Lung (tissue), 12 donors: ENCODE measurements around the gene NPAS3. TPM values are rescaled to one million over a fixed set of nuclear protein-coding genes. Genes with fewer than 3 reads are reported as not detected.

Experiments
- ATAC-seq: fragments of 200-7000 bp; cut with Tn5 transposase; one replicate; pipeline ENCODE4 v1.9.1; 2020; ENCODE audit warnings: moderate number of reproducible peaks; ENCODE audit not compliant: insufficient read depth, low FRiP score
- DNase-seq, 3 donors: peaks; one replicate each; pipeline ENCODE4 v3.0.0-alpha.2; 2013 to 2017
- H3K27ac ChIP-seq, 2 donors: one replicate each; pipeline ENCODE4 v1.5.1; 2013; ENCODE audit warnings: mild to moderate bottlenecking in 2 of 2, moderate library complexity in 2 of 2, control low read depth in 1 of 2, inconsistent platforms in 1 of 2, low read depth in 1 of 2, low read length in 1 of 2
- H3K27me3 ChIP-seq, 3 donors: one replicate each; pipeline ENCODE4 v1.5.1; 2013; ENCODE audit warnings: low read length in 2 of 3; ENCODE audit not compliant: control insufficient read depth in 3 of 3, insufficient read depth in 3 of 3
- H3K36me3 ChIP-seq, 4 donors: one replicate each; pipeline ENCODE4 v1.5.1; 2013; ENCODE audit warnings: low read length in 4 of 4, mild to moderate bottlenecking in 1 of 4, moderate library complexity in 1 of 4; ENCODE audit not compliant: control insufficient read depth in 4 of 4, insufficient read depth in 4 of 4
- H3K4me1 ChIP-seq, 5 donors: one replicate each; pipeline ENCODE4 v1.5.1; 2013; ENCODE audit warnings: low read length in 5 of 5, mild to moderate bottlenecking in 2 of 5, moderate library complexity in 1 of 5; ENCODE audit not compliant: control insufficient read depth in 5 of 5, insufficient read depth in 5 of 5
- H3K4me3 ChIP-seq: one replicate; pipeline ENCODE4 v1.5.1; 2013; ENCODE audit warnings: mild to moderate bottlenecking, control low read depth, moderate library complexity
- H3K9ac ChIP-seq, 2 donors: one replicate each; pipeline ENCODE4 v1.5.1; 2013; ENCODE audit warnings: low read length in 2 of 2, control low read depth in 1 of 2; ENCODE audit not compliant: insufficient read depth in 1 of 2
- H3K9me3 ChIP-seq, 4 donors: one replicate each; pipeline ENCODE4 v1.5.1; 2013; ENCODE audit warnings: low read length in 3 of 4, mild to moderate bottlenecking in 1 of 4, moderate library complexity in 1 of 4; ENCODE audit not compliant: control insufficient read depth in 4 of 4, insufficient read depth in 3 of 4
- WGBS, 2 donors: extraction: QIAGEN DNeasy Blood & Tissue Kit; methylation state at CpG; one replicate each; pipeline ENCODE4 v1.1.7; 2013; 5-methylcytosine and 5-hydroxymethylcytosine counted together
- polyA plus RNA-seq, 2 donors: library from polyadenylated mRNA; stranded (reverse); fragments of 200-250 nt; gene quantifications; one replicate each; pipeline ENCODE4 v1.2.1, GENCODE V29; 2013
- total RNA-seq, 2 donors: library from RNA; depleted of rRNA in 1 of 2; stranded (reverse); fragments of >200 nt in 1 of 2; gene quantifications; one replicate each; pipeline ENCODE4 v1.2.1, GENCODE V29; 2014 to 2021
- TF ChIP-seq, protein P1 (sequence below): IDR thresholded peaks from 2 replicates; pipeline ENCODE4 v1.5.1; 2012; ENCODE audit warnings: mild to moderate bottlenecking; ENCODE audit errors: control extremely low read depth, extremely low read depth
- donor health status: control.
- donor health status: control.
- donor health status: Bipolar disorder and iron deficiency.
- donor health status: healthy.
- donor health status: DM: yes; HTN: yes; CAD: no.

NPAS3 gene
- total and polyA plus RNA-seq, 4 donors: 0.13 to 0.48 (median 0.33) TPM

DNA sequence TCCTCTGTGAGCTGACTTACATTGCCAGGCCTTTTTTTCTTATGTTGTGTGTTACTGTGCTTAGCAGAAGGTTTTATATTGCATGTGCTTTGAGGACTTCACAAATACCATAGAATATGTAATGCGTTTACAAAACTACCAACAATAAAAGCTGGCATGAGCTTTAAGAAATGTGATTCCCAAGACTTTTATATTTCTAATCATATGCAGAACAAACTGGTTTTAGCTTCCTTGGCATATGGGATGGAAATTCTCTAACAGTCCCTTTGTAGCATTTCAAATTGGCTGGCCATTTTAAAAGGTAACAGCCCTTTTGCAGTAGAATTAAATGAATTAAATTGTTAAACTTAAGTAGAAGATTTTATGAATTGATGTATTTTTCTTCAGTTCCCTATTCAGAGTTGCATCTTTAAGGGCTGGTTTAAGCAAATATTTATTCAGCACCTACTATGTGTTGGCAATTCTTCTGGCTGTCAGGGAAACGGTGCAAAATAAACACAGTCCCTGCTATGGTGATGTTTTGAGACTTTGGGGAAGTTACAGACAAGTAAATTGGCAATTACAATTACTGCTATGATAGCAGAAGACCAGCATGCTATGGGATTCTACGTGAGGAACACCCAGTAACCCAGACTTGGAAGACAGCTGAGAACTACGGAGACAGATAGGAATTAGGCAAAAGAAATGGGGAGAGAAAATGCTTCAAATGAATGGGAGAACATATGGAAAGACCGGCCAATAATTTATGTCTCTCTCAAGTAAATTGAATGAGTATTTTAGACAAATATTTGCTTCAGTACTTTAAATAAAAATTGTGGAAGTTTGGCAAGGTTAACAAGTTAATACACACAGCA lies 565.8 kb downstream of the NPAS3 start:
- WGBS, 2 donors: 68 to 86% methylated on average over 5 of the region's 5 CpGs

DNA sequence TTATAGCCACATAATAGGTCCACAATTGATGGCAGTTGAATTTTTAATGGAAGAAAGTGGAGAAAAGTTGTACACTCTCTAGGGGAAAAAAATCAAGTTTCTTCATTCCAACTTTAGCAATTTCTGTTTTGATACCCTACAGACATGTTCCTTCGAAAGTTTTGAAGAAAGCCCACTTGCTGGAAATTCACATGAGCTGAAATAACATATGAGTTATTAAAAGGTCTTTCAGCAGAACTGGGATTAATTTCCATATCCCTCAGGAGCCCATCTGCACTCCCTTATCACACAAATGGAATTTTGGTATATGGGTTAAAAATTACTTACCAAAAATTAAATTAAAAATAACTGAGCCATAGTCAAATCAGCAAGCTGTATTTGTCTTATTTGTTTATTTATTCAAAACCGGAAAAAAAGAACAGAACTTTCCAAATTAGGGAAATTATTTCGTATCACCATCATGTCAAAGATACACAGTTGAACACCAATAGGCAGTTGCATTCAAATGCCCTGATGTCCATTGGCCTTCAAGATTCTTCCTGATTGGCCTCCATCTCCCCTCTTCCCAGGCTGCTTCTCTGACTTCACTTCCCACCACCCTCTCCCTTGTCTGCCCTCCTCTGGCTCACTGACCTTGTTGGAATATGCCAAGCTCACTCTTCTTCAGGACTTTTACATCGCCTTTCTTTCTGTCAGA lies 566.7 kb downstream of the NPAS3 start:
- ATAC-seq: no peak
- 82 to 91% methylated on average over 4 of the region's 4 CpGs for WGBS, 2 donors

More for the DNA sequence above, 565.8 kb downstream of the NPAS3 start:
- no peak overlapping the region for H3K4me3 ChIP-seq
- no peak overlapping the region for H3K9ac ChIP-seq
- H3K4me1 ChIP-seq: peaks cover 0 to 15% (median 0%) of the 10 kb centered on the region in 5 donors
- H3K27me3 ChIP-seq: no peaks in the 10 kb centered on the region
- H3K36me3 ChIP-seq: no peaks in the 10 kb centered on the region
- H3K27ac ChIP-seq: no peak overlapping the region
- peaks cover 0 to 2% (median 0%) of the 10 kb centered on the region in 4 donors for H3K9me3 ChIP-seq
- TF ChIP-seq, protein P1, sequence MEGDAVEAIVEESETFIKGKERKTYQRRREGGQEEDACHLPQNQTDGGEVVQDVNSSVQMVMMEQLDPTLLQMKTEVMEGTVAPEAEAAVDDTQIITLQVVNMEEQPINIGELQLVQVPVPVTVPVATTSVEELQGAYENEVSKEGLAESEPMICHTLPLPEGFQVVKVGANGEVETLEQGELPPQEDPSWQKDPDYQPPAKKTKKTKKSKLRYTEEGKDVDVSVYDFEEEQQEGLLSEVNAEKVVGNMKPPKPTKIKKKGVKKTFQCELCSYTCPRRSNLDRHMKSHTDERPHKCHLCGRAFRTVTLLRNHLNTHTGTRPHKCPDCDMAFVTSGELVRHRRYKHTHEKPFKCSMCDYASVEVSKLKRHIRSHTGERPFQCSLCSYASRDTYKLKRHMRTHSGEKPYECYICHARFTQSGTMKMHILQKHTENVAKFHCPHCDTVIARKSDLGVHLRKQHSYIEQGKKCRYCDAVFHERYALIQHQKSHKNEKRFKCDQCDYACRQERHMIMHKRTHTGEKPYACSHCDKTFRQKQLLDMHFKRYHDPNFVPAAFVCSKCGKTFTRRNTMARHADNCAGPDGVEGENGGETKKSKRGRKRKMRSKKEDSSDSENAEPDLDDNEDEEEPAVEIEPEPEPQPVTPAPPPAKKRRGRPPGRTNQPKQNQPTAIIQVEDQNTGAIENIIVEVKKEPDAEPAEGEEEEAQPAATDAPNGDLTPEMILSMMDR: no peak
- ATAC-seq (no peak), DNase-seq (no peak)

DNA sequence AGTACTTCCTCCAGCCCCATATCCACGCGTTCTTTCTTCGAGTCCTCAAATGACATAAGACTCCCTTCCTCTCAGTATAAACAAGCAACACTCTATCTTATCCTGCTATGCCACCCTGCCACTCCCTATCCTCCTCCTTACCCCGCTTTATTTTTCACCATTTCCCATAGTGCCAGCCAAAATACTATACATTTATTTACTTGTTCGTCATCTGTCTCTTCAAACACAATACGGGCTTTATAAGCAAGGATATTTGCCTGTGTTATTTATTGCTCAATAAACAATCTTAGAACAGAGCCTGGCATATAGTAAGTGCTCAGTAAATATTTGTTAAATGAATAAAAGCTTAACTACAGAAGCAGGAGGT lies 567.3 kb downstream of the NPAS3 start:
- no peaks in the 10 kb centered on the region for H3K36me3 ChIP-seq
- H3K4me3 ChIP-seq: no peak overlapping the region
- H3K27ac ChIP-seq: no peak overlapping the region
- no peak overlapping the region for H3K9ac ChIP-seq
- TF ChIP-seq, protein P1: no peak
- WGBS, 2 donors: 69 to 89% methylated on average over 6 of the region's 6 CpGs
- DNase-seq (no peak), ATAC-seq (no peak)
- no peaks in the 10 kb centered on the region for H3K27me3 ChIP-seq
- H3K4me1 ChIP-seq: peaks cover 0 to 25% (median 0%) of the 10 kb centered on the region in 5 donors
- H3K9me3 ChIP-seq: peaks cover 0 to 2% (median 0%) of the 10 kb centered on the region in 4 donors

More for the DNA sequence above, 566.7 kb downstream of the NPAS3 start:
- no peak overlapping the region for H3K4me3 ChIP-seq
- no peaks in the 10 kb centered on the region for H3K27me3 ChIP-seq
- peaks cover 0 to 24% (median 0%) of the 10 kb centered on the region in 5 donors for H3K4me1 ChIP-seq
- peaks cover 0 to 2% (median 0%) of the 10 kb centered on the region in 4 donors for H3K9me3 ChIP-seq
- H3K36me3 ChIP-seq: no peaks in the 10 kb centered on the region
- no peak overlapping the region for H3K27ac ChIP-seq
- TF ChIP-seq, protein P1: no peak
- H3K9ac ChIP-seq: no peak overlapping the region
- no peak for DNase-seq
